ENCODE measurements around the gene CEP162. TPM values are rescaled to one million over a fixed set of nuclear protein-coding genes. Genes with fewer than 3 reads are reported as not detected.
"Not testable (repeated sequence)": the region's sequence is repeated elsewhere in the genome, so short reads cannot be mapped to it uniquely, and the experiment has no call there.

The CEP162 gene
- total RNA-seq, 1 donor from 2014 or later = 20.2 TPM

- DNase-seq (ENCODE audit: low read depth) = peak; percentile 11
These were observed 140.7 kb downstream of the CEP162 start for GRCh38 chr6:84086545-84087429.

- no peak for DNase-seq (ENCODE audit: low read depth)
These were observed 141.4 kb downstream of the CEP162 start for GRCh38 chr6:84086056-84086455.

GRCh38 chr6:84084705-84085104 is 142.7 kb downstream of the CEP162 start:
- DNase-seq (ENCODE audit: low read depth) = not testable (repeated sequence)

- no peak for DNase-seq (ENCODE audit: low read depth)
These were observed 144.7 kb downstream of the CEP162 start for GRCh38 chr6:84082689-84083265.

- DNase-seq (ENCODE audit: low read depth) = no peak
These were observed 146.2 kb downstream of the CEP162 start for GRCh38 chr6:84081222-84081621.

GRCh38 chr6:84078335-84078734 is 149.1 kb downstream of the CEP162 start:
- no peak for DNase-seq (ENCODE audit: low read depth)

GRCh38 chr6:84077645-84078044 is 149.8 kb downstream of the CEP162 start:
- no peak for DNase-seq (ENCODE audit: low read depth)

GRCh38 chr6:84074988-84075781 is 152.3 kb downstream of the CEP162 start:
- DNase-seq (ENCODE audit: low read depth) = peak; percentile 52

Other genes with a start within 250 kb of the CEP162 start
- 1.7 and 7.5 TPM in 2 replicates for gene MRAP2, start 193.9 kb downstream of the CEP162 start, total RNA-seq

Measured in renal cortical epithelial cell (primary cell).